SH-SY5Y (cell line): Measurements from ENCODE around the gene MLH3.

Experiments used
- GATA2 ChIP-seq: IDR thresholded peaks from 2 replicates; pipeline ENCODE4 v1.6.1; 2011; ENCODE audit warnings: mild to moderate bottlenecking, low read depth, low read length
- GATA3 ChIP-seq: IDR thresholded peaks from 2 replicates; pipeline ENCODE4 v1.6.1; 2011; ENCODE audit warnings: low read depth, mild to moderate bottlenecking, low read length, moderate library complexity

GRCh38 chr14:75018694-75019093 lies 32.6 kb downstream of the MLH3 start:
- TF ChIP-seq GATA2 (no peak), GATA3 (no peak)
